ENCODE results near the gene FAM3C.

DNA sequence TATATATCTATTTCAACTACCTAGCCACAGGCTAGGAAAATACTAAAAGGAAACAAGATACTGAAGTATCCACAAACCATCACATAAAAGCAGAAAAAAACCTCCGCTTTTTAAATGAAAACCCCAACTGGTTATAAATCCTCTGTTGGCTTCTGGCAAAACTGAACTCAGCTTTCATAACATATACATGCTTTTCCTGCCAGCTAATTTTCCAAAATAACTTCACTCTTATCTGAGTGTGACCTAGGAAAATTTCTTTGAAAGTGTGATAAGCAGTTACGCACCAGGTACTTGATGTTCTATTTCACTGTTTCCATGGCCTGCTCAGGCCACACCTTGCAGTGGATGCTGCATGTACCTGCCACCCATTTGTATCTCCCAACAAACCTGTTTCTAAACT lies 11.8 kb downstream of the FAM3C start:
- no peak for TF ChIP-seq CEBPB (IDR thresholded peaks at IDR 0.05; ENCODE audit: low read depth, low read length)
- no peak for TF ChIP-seq FOS (IDR thresholded peaks at IDR 0.05; ENCODE audit: low read depth, low read length)
- TF ChIP-seq, protein P1, sequence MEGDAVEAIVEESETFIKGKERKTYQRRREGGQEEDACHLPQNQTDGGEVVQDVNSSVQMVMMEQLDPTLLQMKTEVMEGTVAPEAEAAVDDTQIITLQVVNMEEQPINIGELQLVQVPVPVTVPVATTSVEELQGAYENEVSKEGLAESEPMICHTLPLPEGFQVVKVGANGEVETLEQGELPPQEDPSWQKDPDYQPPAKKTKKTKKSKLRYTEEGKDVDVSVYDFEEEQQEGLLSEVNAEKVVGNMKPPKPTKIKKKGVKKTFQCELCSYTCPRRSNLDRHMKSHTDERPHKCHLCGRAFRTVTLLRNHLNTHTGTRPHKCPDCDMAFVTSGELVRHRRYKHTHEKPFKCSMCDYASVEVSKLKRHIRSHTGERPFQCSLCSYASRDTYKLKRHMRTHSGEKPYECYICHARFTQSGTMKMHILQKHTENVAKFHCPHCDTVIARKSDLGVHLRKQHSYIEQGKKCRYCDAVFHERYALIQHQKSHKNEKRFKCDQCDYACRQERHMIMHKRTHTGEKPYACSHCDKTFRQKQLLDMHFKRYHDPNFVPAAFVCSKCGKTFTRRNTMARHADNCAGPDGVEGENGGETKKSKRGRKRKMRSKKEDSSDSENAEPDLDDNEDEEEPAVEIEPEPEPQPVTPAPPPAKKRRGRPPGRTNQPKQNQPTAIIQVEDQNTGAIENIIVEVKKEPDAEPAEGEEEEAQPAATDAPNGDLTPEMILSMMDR (conservative IDR thresholded peaks at IDR 0.05; ENCODE audit: low read depth, low read length) = no peak
- TF ChIP-seq POLR2A (IDR thresholded peaks at IDR 0.05; ENCODE audit: low read depth, low read length) = no peak
- TF ChIP-seq, protein P2, sequence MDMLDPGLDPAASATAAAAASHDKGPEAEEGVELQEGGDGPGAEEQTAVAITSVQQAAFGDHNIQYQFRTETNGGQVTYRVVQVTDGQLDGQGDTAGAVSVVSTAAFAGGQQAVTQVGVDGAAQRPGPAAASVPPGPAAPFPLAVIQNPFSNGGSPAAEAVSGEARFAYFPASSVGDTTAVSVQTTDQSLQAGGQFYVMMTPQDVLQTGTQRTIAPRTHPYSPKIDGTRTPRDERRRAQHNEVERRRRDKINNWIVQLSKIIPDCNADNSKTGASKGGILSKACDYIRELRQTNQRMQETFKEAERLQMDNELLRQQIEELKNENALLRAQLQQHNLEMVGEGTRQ (IDR thresholded peaks at IDR 0.05; ENCODE audit: low read depth, low read length) = no peak
- no peak for TF ChIP-seq RCOR1 (IDR thresholded peaks at IDR 0.05; ENCODE audit: insufficient replicate concordance, low read length)
- TF ChIP-seq RAD21 (IDR thresholded peaks at IDR 0.05; ENCODE audit: low read length) = no peak
- no peak for TF ChIP-seq BHLHE40 (IDR thresholded peaks at IDR 0.05; ENCODE audit: low read depth, low read length)
- TF ChIP-seq MAZ (IDR thresholded peaks at IDR 0.05; ENCODE audit: borderline replicate concordance, low read depth, low read length) = no peak
- TF ChIP-seq MXI1 (IDR thresholded peaks at IDR 0.05; ENCODE audit: borderline replicate concordance, low read depth, low read length) = no peak
- TF ChIP-seq, protein P3, sequence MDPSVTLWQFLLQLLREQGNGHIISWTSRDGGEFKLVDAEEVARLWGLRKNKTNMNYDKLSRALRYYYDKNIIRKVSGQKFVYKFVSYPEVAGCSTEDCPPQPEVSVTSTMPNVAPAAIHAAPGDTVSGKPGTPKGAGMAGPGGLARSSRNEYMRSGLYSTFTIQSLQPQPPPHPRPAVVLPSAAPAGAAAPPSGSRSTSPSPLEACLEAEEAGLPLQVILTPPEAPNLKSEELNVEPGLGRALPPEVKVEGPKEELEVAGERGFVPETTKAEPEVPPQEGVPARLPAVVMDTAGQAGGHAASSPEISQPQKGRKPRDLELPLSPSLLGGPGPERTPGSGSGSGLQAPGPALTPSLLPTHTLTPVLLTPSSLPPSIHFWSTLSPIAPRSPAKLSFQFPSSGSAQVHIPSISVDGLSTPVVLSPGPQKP (IDR thresholded peaks at IDR 0.05; ENCODE audit: borderline replicate concordance, low read depth, low read length) = no peak
- TF ChIP-seq SMC3 (IDR thresholded peaks at IDR 0.05; ENCODE audit: low read depth, low read length) = no peak
- TF ChIP-seq RFX5 (IDR thresholded peaks at IDR 0.05; ENCODE audit: low read depth, low read length) = no peak
- no peak for TF ChIP-seq NFE2L2 (IDR thresholded peaks at IDR 0.05; ENCODE audit: low read depth, low read length)

Measured in IMR-90 (cell line).